Neural progenitor cell (in vitro differentiated cells): ENCODE results near the gene UCK2. TPM values are rescaled to one million over a fixed set of nuclear protein-coding genes. Genes with fewer than 3 reads are reported as not detected.

ENCODE experiments used
- total RNA-seq: library from RNA; depleted of rRNA; stranded (reverse); fragments of >200 nt; gene quantifications from 2 replicates; pipeline ENCODE4 v1.2.3, GENCODE V29; 2015; ENCODE audit warnings: low replicate concordance

The UCK2 gene
- total RNA-seq, 1 donor from 2014 or later = 43.8 TPM

Other genes starting within 250 kb of the UCK2 start
- gene MGST3, start 196.4 kb upstream of the UCK2 start, total RNA-seq = 69.7 and 94.7 TPM in 2 replicates
- gene ALDH9A1, start 129.1 kb upstream of the UCK2 start, total RNA-seq = 82.3 and 87.2 TPM in 2 replicates
- 51.2 and 89.4 TPM in 2 replicates for gene TMCO1, start 58.7 kb upstream of the UCK2 start, total RNA-seq